Right forelimb (tissue), 1 donor: ENCODE measurements around the gene ANKRD37.

Experiments
- DNase-seq: peaks from one replicate; pipeline ENCODE4 v3.0.0-alpha.2; 2018

Gene ANKRD37

GRCh38 chr4:185424905-185425646 is 28.4 kb downstream of the ANKRD37 start:
- no peak for DNase-seq

DNA sequence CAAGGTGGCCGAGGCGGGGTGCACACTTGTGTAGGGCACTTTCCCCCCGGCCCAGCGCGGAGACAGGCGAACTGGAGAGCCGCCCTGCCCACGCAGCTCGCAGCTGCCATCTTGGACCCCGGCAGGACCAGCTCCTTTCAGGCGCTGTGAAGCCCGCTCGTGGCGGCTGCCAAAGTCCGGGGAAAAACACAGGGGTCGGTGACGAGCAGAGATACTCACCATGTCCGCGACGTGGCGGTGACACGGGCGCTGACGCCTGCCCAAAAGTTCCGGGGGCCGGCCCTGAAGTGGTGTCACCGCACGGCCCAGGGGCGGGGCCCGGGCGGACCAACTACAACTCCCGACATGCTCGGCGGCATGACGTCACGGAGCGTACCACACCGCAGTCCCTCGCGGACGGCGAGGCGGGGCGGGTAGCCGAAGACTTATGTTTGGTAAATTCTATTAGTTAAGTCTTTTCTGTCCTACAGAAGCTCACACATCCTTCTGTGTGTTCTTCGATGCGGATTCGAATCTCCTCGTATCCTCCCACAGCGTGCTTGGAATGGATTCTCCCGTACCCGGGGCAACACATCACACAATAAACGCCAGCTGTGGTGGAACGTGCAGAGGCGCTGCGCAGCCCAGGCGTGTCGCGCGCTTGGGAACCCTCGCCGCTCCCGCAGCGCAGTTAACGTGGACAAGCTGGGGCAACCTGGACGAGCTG is 29.2 kb downstream of the ANKRD37 start, which contains the start of gene UFSP2:
UFSP2 (minus strand) TSS at position 318 of the 706 bp plus-strand sequence; CDS start at position 222, 96 bp downstream.
- peak; percentile 96 for DNase-seq

DNA sequence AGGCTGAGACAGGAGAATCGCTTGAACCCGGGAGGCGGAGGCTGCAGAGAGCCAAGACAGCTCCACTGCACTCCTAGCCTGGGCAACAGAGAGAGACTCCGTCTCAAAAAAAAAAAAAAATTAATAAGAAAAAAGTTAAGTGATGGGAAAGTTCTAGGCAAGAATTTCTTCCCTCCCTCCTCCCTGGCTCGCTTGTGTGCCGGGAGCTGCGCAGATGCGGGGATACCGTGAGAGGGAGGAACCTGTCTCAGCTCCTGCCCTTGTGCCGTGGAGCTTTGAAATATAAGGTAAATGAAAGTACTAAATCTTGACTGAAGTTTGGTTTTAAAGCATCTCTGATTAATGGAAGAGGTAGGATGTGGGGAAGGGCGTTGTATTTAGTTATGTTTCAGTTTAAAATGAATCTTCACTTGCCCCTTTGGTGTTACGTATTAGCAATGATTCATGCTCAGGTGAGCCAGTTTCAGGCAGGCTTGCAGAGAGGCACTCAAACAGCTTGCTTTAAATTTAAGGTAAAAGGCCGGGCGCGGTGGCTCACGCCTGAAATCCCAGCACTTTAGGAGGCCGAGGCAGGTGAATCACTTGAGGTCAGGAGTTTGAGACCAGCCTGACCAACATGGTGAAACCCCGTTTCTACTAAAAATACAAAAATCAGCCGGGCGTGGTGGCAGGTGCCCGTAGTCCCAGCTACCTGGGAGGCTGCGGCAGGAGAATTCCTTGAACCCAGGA is 30.5 kb downstream of the ANKRD37 start:
- DNase-seq = no peak

DNA sequence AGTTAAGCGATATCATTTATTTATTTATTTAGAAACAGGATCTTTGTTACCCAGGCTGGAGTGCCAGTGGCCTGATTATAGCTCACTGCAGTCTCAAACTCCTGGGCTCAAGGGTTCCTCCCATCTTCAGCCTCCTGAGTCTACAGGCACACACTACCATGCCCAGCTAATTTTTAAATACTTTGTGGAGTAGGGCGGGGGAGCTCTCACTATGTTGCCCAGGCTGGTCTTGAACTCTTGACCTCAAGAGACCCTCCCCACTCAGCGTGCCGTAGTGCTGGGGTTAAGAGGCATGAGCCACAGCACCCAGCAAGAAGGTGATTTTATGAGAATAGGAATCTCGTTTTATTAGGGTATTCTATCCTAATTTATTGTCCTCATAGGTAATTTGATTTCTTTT is 33.0 kb downstream of the ANKRD37 start:
- DNase-seq = no peak

GRCh38 chr4:185435466-185435865 is 38.8 kb downstream of the ANKRD37 start:
- DNase-seq = no peak

DNA sequence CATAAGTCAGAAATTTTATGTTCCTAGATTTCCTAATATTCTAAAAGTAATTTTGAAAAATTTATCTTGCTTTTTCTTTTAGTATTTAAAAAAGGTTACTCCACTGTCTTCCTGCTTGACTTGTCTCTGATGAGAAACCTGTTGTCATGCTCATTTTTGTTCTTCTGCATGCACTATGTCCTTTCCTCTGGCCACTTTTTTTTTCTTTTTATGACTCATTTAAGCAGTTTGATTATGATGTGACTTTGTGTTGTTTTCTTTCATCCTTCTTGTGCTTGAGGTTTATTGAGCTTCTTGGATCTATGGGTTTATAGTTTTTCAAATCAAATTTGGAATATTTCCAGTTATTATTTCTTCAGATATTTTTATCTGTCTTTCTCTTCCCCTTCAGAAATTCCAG is 41.2 kb downstream of the ANKRD37 start:
- no peak for DNase-seq

DNA sequence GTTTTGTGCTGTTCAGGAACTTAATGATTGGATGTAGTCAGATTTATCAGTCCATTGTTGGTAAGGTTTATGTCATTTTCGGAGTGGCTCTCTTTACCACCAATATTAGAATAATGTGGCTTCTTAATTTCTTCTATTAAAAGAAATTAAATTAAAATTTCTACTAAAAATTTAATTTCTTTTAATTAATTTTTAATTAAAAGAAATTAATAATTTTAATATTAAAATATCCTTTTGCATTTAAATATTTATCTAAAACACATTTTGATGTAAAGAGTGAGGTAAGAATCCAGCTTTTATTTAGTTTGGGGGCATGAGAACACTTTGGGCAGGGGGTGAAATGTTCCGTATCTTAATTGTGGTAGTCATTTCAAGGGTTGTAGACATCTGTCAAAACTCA is 44.8 kb downstream of the ANKRD37 start:
- no peak for DNase-seq

DNA sequence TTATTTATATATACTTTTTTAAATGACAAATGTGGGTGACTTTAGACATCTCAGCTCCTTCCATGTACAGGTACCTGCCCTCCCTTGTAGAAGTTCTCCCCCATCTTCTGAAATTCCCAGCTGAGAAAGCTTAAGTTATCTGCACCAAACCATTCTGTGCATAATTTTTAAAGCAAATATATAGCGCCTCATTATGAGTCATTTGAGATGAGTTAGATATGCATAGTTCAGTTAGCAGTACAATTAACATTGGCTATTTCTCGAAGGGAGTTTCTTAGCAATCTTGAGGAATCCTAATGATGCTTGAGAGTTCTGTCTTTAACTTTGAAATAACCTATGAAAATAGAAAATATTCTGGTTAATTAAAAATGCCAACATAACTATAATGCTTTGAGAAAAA is 48.6 kb downstream of the ANKRD37 start:
- no peak for DNase-seq
